ENCODE data around the gene NLGN1. TPM values are rescaled to one million over a fixed set of nuclear protein-coding genes. Genes with fewer than 3 reads are reported as not detected.

NLGN1 gene
- total and polyA plus RNA-seq, 2 of the 8 experiments (the other 6 are each of a cell fraction or from before 2014, with no cell fraction given), result 7.8 to 14.8 TPM

DNA sequence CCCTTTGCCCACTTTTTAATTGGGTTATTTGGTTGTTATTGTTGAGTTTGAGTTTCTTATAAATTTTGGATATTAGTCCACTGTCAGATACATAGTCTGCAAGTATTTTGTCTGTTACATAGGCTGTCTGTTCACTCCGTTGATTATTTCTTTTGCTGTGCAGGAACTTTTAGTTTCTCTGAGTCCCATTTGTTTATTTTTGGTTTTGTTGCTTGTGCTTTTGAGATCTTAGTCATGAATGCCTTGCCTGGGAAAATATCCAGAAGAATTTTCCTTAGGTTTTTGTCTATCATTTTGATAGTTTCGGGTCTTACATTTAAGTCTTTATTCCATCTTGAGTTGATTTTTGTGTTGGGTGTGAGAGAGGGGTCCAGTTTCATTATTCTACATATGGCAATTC lies 254.5 kb downstream of the NLGN1 start (continued):
- TF ChIP-seq, protein P1, sequence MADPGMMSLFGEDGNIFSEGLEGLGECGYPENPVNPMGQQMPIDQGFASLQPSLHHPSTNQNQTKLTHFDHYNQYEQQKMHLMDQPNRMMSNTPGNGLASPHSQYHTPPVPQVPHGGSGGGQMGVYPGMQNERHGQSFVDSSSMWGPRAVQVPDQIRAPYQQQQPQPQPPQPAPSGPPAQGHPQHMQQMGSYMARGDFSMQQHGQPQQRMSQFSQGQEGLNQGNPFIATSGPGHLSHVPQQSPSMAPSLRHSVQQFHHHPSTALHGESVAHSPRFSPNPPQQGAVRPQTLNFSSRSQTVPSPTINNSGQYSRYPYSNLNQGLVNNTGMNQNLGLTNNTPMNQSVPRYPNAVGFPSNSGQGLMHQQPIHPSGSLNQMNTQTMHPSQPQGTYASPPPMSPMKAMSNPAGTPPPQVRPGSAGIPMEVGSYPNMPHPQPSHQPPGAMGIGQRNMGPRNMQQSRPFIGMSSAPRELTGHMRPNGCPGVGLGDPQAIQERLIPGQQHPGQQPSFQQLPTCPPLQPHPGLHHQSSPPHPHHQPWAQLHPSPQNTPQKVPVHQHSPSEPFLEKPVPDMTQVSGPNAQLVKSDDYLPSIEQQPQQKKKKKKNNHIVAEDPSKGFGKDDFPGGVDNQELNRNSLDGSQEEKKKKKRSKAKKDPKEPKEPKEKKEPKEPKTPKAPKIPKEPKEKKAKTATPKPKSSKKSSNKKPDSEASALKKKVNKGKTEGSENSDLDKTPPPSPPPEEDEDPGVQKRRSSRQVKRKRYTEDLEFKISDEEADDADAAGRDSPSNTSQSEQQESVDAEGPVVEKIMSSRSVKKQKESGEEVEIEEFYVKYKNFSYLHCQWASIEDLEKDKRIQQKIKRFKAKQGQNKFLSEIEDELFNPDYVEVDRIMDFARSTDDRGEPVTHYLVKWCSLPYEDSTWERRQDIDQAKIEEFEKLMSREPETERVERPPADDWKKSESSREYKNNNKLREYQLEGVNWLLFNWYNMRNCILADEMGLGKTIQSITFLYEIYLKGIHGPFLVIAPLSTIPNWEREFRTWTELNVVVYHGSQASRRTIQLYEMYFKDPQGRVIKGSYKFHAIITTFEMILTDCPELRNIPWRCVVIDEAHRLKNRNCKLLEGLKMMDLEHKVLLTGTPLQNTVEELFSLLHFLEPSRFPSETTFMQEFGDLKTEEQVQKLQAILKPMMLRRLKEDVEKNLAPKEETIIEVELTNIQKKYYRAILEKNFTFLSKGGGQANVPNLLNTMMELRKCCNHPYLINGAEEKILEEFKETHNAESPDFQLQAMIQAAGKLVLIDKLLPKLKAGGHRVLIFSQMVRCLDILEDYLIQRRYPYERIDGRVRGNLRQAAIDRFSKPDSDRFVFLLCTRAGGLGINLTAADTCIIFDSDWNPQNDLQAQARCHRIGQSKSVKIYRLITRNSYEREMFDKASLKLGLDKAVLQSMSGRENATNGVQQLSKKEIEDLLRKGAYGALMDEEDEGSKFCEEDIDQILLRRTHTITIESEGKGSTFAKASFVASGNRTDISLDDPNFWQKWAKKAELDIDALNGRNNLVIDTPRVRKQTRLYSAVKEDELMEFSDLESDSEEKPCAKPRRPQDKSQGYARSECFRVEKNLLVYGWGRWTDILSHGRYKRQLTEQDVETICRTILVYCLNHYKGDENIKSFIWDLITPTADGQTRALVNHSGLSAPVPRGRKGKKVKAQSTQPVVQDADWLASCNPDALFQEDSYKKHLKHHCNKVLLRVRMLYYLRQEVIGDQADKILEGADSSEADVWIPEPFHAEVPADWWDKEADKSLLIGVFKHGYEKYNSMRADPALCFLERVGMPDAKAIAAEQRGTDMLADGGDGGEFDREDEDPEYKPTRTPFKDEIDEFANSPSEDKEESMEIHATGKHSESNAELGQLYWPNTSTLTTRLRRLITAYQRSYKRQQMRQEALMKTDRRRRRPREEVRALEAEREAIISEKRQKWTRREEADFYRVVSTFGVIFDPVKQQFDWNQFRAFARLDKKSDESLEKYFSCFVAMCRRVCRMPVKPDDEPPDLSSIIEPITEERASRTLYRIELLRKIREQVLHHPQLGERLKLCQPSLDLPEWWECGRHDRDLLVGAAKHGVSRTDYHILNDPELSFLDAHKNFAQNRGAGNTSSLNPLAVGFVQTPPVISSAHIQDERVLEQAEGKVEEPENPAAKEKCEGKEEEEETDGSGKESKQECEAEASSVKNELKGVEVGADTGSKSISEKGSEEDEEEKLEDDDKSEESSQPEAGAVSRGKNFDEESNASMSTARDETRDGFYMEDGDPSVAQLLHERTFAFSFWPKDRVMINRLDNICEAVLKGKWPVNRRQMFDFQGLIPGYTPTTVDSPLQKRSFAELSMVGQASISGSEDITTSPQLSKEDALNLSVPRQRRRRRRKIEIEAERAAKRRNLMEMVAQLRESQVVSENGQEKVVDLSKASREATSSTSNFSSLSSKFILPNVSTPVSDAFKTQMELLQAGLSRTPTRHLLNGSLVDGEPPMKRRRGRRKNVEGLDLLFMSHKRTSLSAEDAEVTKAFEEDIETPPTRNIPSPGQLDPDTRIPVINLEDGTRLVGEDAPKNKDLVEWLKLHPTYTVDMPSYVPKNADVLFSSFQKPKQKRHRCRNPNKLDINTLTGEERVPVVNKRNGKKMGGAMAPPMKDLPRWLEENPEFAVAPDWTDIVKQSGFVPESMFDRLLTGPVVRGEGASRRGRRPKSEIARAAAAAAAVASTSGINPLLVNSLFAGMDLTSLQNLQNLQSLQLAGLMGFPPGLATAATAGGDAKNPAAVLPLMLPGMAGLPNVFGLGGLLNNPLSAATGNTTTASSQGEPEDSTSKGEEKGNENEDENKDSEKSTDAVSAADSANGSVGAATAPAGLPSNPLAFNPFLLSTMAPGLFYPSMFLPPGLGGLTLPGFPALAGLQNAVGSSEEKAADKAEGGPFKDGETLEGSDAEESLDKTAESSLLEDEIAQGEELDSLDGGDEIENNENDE (IDR thresholded peaks at IDR 0.05; ENCODE audit: insufficient replicate concordance, low read length), result no peak
- TF ChIP-seq POU5F1 (IDR thresholded peaks at IDR 0.05; ENCODE audit: low read depth, low read length), result no peak
- no peak for TF ChIP-seq SIX5 (IDR thresholded peaks at IDR 0.05; ENCODE audit: low read depth, low read length)
- no peak for TF ChIP-seq CBX5 (IDR thresholded peaks at IDR 0.05; ENCODE audit: low read depth, low read length)
- no peak for TF ChIP-seq SUZ12 (IDR thresholded peaks at IDR 0.05; ENCODE audit: low read length)
- no peak for TF ChIP-seq MAX (IDR thresholded peaks at IDR 0.05)
